HG02943 (cell line): ENCODE measurements around the gene KDM8.

ENCODE experiments used
- ATAC-seq: cut with Tn5 transposase; IDR thresholded peaks from one replicate; pipeline ENCODE4 v1.9.1; 2021; ENCODE audit warnings: mild to moderate bottlenecking, low read depth, moderate library complexity; ENCODE audit not compliant: unreplicated experiment

KDM8 gene

DNA sequence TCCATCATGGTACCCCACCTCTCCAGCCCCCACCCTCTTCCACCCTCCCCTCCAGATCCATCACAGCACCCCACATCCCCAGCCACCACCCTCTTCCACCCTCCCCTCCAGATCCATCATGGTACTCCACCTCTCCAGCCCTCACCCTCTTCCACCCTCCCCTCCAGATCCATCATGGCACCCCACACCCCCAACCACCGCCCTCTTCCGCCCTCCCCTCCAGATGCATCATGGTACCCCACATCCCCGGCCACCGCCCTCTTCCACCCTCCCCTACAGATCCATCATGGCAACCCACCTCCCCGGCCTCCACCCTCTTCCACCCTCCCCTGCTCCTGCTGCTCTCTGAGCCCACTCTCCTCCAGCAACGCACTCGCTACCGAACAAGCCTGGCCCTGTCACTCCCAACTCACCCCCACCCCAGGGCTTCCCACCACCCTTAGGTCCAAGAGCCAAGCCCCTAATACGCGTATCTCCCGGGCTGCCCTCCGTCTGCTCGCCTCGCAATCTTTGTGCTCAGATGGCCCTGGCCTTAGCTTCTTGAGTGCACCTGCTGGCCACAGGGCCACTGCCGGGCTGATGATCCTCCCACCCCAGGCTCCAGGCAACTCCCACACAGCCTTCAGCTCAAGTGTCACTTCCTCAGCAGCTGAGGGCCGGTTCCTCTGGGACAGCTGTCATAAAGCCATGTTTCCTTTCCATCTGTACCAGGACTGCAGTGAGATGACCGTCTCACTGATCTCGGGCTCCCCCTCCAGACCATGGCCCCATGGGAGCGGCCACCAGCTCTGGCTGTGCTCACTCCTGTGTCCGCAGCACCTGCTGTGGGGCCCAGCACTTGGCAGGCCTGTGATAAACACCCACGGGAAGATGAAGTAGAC lies 25.5 kb downstream of the KDM8 start:
- ATAC-seq: no peak

DNA sequence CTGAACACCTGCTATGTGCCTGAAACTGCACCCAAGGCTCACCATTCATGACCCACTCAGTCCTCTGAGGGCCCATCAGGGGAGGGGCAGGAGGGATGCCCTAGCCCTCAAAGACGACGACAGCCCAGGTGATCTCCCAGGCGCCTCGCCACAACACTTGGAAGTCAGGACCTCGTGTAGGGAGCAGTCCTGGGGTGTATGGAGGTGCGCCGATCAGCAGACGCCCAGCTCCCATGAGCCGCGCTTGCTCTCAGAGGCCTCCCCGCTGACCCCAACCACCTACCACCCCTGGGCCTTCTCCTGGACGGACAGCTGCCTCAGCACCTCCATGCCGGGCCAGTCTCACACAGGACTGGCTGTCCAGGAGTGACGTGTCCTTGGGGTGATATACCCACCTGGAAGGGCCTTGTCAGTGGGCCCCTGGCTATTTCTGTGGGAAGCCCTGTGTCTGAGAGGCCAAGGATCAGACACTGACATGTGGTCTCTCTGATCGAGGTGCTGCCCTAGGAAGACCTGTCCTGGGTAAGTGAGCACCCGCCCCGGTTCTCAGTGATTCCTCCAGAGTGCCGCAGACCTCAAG lies 26.7 kb downstream of the KDM8 start:
- no peak for ATAC-seq

DNA sequence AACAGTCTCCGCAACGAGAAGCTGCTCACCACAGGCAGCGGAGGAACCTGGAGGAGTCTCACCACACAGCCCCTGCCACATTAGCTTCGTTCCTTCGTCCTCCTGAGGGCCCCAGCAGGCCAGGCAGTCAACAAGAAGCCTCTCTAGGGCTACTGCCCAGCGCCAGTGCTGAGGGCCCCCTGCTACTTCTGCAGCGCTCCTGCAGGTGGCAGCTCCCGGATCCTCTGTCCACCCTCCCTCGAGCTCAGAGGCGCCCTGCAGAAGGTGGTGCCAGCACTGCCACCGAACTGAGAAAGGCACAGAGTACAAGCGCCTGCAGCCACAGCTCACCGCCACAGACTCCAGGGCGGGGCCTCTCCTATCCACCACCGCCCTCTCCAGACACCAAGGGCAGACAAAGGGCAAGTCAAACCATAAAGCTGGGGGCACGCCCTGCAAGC lies 27.3 kb downstream of the KDM8 start:
- no peak for ATAC-seq

DNA sequence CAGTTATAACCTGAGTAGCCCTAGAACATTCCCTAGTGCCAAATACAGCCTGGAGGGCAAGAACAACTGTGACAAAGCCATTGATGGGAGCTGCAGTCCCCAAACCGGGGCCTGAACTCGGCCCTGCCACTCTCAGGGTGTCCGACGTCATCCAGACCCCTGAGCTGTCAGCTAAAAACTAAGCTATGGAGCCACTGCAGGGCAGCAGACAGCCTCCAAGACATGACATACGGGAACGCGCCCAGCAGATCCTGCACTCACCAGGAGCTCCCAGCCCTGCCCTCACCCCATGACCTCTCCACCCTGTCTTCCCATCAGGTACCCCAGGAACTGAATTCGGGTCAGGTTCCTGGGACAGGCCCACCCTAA lies 28.4 kb downstream of the KDM8 start:
- ATAC-seq: peak; percentile 18

DNA sequence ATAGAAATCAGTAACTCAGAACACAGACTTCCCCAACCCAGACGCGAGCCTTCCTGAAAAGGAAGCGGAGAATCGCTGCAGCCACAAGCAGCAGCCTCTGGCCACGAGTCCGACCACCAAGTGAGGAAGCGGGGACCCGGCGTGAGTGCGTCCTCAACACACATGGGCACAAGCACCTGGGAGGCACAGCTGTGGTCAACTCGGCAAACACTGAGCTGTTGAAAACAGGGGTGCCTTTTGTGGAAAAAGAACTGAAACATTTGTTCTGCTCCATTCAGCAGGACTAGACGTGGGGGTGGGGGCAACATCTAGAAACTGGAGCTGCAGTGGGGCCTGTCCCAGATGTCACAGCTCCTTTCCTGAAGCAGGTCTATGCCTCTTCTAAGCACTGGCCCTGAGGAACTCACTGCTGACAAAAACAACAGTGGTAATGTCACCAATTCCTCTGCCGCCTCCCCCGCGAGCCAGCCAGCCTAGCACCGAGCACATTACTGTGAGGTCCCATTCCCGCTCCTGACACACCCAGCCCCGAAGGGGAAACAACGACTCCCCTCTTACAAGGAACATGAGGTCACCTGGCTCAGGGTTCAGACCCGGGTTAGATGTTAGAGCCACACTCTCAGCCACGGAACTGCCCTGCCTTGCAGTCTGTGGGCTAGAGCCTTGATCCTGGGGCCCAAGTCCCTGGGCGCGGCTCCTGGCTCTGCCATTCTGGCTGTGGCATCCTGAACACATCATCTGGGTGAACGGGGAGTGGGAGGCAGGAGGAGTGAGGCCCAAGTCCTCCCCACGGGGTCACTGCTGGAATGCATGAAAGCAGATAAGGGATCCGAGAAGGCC lies 29.0 kb downstream of the KDM8 start:
- peak; percentile 69 for ATAC-seq

DNA sequence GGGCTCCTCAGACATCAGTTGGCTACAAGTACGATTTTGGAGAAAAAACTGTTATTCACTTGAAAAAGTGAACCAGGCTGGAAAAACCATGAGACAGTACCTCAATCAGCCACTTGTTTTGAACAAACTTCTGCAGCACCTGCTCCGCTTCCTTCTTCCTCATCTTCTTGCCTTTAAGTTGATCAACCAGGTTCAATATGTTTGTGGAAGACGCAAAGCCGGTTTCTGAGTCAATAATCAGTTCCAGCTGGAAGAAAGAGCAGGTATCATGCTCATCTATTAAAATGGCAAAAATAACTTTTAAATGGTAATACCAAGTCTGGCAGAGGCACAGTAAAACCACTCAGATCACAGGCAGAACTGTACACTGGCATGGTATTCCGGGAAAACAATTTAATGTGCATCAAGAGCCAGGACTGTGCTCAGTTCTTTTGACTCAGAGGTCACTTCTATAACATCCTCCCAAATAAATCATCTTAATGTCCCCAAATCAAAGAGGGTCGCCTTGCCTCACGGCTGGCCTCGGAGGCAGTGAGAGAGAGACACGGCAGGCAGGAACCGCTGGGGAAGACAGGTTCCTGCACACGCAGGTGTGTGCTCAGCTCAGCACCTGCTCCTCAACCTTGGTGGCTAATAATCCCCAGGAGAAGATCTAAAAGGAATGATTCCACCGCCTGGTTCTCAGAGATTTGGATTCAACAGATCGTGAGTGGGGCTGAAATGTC lies 29.7 kb downstream of the KDM8 start:
- ATAC-seq: no peak

DNA sequence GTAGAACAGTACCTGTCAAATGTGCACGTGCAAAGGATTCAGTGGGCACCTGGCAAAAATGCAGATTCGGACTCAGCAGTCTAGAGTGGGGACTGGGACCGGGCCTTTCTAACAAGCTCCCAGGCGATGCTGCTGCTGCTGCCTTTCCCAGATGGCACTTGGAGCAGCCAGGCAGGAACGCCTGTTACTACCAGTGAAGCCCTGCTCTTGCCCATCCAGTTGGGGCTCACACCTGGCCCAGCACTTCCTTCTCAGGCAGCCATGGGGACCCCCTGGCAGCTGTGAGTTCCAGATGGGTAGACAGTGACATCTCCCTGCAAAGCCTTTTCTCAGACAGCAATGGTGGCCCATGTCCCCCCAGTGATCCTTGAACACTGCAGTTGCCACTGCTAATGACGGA lies 30.4 kb downstream of the KDM8 start:
- ATAC-seq: no peak

DNA sequence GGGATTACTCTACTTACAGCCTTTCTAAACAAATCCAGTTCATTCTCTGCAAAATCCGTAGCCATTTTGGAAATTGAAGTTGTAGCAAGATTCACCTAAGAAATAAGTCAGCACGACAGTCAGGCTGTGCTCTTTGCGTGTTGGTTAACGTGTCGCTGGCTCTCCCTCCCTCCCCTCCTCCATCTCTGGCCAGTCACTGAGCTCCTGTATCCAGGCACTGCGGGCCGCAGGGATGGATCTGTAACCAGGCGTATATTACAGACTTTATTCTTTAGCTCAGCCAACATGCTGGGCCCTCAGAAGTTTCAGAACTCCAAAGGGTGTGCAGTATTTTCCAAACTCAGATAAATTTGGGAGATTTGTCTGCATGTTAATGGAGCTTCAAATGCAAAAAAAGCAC lies 30.8 kb downstream of the KDM8 start:
- no peak for ATAC-seq

DNA sequence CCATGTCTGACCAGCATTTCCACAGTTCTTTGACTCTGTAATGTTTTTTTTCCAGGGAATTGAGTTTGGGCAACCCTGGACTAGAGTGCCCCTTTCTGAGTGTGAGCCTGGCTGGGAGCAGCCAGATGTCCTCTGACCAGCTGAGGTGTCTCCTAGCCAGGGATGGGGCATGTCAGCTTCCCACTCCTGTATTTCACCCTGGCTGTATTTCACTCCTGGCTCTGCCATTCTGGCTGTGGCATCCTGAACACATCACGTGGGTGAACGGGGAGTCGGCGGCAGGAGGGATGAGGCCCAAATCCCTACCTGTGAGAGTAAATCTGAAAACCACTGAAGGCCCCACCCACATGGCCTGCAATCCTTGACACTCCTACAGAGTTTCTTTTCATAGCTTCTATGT lies 31.3 kb downstream of the KDM8 start:
- no peak for ATAC-seq

DNA sequence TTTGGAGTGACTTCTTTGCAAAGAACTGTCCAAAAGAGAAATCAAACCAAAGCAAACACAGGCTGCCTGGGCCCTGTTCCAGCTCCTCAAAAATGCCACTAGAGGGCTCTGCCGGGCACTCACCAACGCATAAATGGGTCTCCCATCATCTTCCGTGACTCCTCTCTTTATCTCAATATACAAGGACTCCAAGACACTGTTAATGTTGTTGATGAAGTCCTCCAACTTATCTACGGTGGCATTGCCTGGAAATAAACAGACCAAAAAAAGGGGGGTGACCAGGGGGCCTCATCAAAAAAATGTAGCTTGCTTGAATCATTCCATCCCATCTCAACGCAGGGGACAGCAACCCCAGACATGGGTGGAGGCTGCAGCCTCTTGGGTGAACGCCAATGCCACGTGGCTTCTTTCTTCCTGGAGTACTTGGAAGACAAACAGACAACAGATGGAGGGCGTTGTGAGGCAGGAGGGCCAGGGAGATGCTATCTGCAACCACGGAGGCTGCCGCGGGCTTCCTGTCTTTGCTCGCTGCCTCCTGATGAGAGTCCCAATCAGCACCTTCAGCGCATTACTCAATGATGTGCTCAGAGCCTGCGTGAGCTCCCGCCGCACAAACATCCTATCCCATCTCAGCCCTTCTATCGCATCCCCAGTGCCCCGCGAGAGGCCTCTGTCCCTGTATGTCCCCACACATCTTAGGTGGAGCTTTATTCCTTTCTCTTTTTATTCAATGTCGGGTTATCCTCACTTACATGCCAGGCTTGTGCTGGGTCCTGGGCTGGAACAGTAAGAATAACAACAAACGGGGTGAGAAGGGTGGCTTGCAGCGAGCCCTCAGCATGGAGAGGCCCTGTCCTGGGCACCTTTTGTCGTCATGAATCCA lies 32.0 kb downstream of the KDM8 start:
- no peak for ATAC-seq

DNA sequence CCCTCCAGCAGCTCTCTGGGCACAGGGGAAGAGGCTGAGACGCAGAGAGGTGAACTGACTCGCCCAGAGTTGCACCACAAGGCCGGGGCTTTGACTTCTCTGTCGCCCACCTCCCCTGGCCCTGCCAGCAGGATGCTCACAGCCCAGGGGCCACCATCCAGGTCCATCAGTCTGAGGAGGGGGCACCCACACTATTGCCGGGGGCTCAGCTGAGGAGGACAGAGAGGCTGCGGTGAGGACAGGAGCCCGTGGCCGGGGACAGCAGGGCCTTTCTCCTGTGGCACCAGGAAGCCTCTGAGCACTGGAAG lies 32.6 kb downstream of the KDM8 start:
- ATAC-seq: no peak

DNA sequence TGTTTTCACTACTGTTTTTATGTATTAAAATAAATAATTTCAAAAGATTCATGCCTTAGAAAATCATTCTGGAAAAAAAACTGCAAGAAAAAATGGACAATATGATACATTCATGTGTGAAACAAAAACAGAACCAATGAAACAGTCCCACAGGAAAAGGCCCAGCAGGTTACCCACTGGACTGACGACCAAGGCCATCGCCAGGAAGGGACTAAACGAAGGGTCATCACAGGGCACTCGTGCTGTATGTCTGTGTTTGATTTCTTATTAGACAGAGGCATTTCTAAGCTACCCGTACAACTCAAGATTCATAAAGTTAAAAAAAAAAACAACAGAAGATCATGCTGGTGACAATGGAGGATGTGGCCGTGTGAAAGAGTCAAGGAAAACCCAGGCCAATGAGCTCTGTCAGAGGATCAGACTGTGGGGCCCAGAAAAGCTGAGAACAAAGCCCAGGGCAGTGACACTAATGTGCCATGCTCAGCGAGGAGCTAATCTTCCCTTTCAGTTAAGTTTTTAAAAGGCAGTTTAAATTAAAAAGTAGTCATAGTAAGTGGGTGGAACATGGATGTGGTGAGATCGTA lies 33.4 kb downstream of the KDM8 start:
- no peak for ATAC-seq

DNA sequence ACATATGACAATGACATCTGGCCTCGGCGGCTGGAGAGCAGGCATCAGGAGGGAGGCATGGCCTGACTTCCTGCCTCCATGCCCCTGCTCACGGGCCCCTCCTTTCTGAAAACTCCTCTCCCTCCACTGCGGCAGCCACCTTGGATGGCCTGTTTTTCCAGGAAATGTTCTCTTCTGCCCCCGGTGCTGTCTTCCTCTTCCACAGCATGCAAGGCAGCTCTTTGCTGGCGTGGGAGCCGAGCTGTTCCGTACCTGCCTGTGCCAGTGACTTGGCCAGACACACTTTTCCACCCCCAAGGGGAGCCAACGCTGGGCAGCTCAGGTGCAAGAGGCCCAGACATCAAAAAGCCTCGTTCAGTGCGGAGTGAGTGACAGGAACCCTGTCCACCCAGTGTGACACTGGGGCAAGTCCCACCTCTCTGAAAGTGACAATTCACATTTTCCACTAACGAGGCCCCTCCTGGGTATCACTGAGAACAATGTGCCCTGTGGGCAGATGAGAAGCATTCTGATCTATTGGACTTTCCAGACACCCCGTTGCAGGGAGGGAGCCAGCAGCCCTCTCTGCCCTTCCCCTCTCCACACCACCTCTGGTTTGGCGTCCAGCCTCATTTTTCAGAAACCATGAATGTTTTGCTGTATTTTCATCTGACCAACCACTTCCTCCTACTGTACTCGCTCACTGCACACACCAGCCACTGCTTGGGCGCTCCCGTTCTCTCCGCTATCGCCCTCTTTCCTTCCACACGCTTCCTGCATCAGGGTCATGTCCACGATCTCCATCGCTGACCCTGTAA lies 34.1 kb downstream of the KDM8 start:
- peak; percentile 56 for ATAC-seq

DNA sequence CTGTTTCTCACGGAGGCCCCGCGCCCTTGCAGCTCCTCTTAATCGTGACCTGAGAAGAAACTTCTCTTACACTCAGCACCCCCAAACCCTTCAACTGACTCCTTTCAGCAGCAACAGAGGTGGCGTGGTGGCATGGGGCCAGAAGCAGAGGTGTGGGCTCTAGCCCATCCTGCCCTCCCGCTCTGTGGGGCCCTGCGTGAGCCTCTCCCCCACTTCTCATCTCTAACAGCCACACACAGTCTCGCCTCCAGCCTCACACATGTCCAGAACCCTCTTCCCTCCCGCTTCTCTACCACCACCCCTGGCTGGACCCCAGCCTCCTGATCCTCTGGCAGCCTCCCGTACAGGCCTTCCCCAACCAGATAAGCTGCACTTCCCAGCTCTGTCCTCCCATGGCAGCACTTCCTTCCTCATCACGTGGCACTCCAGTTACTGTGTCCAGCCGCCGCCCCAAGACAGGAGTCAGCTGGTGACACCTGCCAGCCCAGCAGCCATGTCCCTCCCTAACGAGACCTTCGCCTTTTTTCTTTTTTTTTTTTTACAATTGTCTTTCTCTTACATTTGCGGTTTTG lies 34.8 kb downstream of the KDM8 start:
- ATAC-seq: peak; percentile 11

DNA sequence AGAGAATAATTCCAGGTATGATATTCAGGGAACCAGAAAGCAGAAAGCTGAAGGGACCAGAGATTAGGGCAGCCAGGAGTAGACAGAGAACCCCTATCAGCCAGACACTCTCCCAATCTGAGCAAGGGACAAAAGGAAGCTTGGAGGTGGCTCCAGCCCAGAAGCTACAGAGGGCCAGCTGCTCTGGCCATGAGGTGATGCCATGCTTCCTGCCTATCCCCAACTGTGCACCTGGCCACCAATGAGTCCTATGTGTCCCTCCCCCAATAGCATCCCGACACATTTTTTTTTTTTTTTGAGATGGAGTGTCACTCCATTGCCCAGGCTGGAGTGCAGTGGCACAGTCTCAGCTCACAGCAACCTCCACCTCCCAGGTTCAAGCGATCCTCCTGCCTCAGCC lies 35.3 kb downstream of the KDM8 start:
- no peak for ATAC-seq

DNA sequence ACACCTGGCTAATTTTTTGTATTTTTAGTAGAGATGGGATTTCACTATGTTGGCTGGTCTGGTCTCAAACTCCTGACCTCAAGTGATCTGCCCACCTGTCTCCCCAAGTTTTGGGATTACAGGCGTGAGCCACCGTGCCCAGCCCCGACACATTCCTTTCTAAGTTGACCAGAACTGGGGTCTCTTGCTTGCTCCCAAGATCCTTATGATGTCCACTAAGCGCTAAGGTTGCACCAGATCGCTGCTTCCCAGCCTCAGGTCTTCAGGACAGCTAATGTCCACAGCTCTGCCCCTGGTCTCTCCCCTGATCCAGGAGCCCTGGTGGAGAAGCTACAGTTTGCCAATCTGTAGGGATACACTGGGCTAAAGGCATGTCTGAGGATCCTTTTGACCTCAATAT lies 35.7 kb downstream of the KDM8 start:
- ATAC-seq: no peak

DNA sequence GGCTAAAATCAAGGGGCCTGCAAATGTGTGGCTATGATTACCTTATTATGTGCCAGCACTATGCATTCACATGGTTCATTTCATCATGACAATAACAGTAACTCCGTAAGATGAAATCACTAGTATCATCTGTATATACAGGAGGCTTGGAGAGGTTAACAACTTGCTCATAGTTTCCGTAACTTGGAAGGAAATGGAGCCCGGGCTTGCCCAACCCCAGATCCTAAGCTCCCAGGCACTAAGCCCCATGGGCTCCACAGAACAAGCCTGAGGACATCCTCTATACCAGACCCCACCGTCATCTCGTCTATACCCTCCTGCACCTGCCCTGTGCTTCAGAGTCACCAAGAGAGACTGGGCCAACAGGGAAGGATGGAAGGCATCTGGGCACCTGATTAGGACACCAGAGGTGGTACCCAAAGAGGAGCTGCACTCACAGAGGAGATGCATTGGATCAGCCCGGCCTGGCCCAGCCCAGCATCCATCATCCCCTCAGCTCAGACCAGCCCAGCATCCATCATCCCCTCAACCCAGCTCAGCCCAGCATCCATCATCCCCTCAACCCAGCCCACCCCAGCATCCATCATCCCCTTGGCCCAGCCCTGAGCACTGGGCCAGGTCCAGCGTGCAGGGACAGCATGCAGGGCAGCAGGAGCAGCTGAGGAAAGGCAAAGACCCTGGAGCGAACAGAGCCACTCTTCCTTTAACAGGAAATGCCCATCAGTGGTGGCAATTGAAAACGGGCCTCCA lies 36.8 kb downstream of the KDM8 start:
- no peak for ATAC-seq
